GM12873 (cell line): ENCODE measurements around the gene GATB.

ENCODE experiments used
- TF ChIP-seq, protein P1 (sequence below): IDR thresholded peaks from 2 replicates; pipeline ENCODE4 v1.5.1; 2012; ENCODE audit warnings: low read depth, mild to moderate bottlenecking, moderate library complexity, low read length, control low read depth; ENCODE audit not compliant: insufficient read depth; ENCODE audit errors: missing control alignments

GATB gene

GRCh38 chr4:151646322-151646721, 114.5 kb downstream of the GATB start:
- TF ChIP-seq, protein P1, sequence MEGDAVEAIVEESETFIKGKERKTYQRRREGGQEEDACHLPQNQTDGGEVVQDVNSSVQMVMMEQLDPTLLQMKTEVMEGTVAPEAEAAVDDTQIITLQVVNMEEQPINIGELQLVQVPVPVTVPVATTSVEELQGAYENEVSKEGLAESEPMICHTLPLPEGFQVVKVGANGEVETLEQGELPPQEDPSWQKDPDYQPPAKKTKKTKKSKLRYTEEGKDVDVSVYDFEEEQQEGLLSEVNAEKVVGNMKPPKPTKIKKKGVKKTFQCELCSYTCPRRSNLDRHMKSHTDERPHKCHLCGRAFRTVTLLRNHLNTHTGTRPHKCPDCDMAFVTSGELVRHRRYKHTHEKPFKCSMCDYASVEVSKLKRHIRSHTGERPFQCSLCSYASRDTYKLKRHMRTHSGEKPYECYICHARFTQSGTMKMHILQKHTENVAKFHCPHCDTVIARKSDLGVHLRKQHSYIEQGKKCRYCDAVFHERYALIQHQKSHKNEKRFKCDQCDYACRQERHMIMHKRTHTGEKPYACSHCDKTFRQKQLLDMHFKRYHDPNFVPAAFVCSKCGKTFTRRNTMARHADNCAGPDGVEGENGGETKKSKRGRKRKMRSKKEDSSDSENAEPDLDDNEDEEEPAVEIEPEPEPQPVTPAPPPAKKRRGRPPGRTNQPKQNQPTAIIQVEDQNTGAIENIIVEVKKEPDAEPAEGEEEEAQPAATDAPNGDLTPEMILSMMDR: no peak

DNA sequence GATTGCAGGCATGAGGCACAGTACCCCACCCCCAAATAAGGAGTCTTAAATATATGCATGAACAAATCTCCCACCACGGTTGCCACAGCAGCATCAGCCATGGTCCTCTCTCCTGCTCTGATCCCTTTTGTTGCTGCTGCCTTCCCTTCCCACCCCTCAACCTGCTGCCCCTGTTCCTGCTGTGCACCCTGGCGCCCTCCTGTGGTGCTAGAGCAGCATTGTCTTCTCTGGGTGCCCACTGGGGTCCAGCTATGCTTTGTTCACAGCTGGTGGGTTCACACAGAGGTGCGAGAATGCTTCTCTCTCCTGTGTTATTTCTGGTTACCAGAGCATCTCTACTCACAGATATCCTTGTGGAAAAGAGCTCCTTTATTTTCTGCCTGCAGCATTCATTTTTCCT, 116.2 kb downstream of the GATB start:
- TF ChIP-seq, protein P1: peak; percentile 49

- TF ChIP-seq, protein P1: no peak
Measured at GRCh38 chr4:151643564-151643963, 117.2 kb downstream of the GATB start.

DNA sequence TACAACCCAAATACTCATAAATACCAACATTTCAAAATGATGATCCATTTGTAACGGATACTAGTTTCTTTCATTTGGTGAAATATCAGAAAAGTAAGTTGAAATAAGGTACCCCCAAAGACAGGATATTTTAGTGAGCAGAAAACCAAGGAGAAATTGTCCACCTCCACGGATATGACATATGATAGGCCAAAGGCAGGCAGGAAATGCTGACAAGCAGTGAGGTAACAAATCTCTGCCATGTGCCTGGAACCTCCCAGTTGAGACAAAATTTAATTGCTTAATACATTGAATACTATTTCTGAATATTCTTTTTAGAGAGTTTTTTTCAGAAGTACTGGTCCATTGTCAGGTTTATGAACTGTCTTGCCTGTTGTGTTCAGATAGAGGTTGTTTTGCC, 118.8 kb downstream of the GATB start:
- TF ChIP-seq, protein P1: no peak

DNA sequence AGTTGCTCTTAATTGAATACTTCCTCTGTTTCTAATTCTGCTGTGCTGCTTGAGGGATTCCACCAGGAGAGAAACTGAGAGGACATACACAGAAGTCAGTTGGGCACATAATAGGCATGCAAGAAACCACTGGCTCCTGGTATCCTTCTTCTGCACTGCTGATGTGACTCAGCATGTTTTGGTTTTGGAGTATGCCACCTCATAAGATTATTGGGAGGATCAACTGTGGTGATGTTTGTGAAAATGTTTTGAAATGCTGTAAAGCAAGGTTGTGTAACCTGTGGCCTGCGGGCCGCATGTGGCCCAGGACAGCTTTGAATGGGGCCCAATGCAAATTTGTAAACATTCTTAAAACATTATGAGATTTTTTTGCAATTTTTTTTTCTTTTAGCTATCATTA, 119.6 kb downstream of the GATB start:
- TF ChIP-seq, protein P1: no peak

GRCh38 chr4:151640381-151640780, 120.4 kb downstream of the GATB start:
- TF ChIP-seq, protein P1: no peak

GRCh38 chr4:151638295-151638858, 122.4 kb downstream of the GATB start:
- TF ChIP-seq, protein P1: no peak
